Ureter (tissue), 1 donor: ENCODE measurements around the gene HES1. TPM values are rescaled to one million over a fixed set of nuclear protein-coding genes. Genes with fewer than 3 reads are reported as not detected.

Experiments used
- DNase-seq: peaks from one replicate; pipeline ENCODE4 v3.0.0-alpha.2; 2020; ENCODE audit warnings: low spot score
- total RNA-seq: library from RNA; stranded (reverse); gene quantifications from one replicate; pipeline ENCODE4 v1.2.4, GENCODE V29; 2023
- donor health status: DM: yes; HTN: yes; CAD: no.

HES1 gene
- total RNA-seq, 1 donor from 2014 or later: 230 TPM

DNA sequence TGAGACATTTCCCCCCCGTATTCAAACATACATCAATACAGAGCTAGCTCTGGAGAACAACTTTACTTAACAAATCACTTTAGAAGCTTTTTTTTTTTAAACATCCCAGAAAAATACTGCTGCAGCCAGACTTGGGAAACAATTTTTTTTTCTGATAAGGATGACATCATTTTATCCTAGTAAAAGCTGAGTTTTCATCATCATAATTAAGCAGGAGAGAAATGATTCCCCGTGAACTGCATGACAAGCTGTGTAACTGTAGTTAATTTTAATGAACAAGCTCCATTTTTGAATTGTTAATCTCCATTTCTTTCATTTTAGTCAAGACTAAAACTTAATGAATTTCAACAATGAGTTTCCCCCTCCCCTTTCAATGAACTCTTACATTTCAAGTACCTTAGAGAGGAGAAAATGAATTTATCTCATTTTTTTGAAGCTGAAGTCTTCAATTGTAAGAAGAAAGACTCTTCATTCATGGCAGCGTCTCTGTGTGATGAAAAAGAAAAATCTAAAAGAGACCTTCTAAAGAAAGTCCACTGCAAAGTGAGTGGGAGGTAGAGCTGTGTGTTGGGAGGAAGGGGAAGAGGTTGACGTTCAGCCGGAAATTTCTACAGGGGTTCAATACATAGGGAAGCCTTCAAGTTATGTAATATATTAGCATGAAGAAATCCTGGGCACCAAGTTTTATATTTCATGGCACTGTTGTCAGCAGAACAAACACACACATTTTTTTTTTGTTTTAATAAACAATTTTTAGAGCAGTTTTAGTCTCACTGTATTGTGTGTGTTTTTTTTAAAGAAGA, 31.7 kb downstream of the HES1 start:
- DNase-seq: no peak

DNA sequence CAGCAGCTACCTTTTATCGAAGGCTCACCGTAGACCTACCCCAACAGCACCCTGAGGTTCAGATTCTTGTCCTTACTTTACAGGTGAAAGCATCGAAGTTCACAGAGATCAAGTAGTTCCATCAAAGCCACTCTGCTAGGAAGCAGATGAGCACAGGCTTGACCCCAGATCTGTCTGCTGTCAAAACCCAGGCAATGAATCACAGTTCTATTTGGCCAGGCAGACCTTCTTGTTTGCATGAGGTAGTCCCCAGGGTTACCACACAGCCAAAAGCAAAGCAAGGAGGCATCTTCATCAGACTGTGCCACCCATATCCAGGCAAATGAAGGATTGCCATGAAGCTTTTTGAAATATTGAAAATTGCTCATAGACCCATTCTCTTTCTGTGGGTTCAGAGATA, 33.0 kb downstream of the HES1 start:
- DNase-seq: no peak

DNA sequence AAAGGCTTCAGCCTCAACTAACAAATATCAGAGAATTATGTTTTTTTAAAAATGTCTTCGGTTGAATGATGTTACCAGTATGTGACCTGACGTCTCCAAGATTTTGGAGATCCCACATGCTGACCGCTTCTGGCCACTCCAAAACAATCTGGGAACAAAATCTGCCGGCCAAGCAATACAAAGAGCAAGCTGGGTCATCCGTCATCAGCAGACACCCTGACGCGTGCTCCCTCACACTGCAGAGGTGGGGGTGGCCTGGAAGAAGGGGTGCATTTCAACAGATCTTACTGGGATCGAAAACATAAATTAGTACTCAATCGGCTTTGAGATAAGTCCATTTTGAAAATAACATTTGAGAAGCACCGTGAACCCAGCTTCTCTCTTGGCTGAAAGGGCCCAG, 33.6 kb downstream of the HES1 start:
- DNase-seq: no peak

DNA sequence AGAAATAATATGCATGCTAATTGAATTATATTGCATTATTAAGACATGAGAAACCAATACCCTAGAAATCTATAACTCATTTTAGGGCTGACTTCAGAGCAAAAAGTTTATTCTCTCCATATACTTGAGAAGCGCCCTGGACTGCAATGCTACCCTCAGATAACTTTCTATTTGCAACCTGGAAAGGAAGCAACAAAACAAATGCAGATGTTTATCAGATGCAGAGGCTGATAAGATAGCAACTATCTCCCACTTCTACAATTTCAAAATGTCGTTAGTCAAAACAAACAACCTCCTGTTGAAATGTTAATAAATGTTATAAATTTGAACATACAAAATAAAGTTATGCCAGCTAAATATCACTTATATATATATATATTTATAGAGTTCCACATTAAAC, 34.8 kb downstream of the HES1 start:
- DNase-seq: no peak

DNA sequence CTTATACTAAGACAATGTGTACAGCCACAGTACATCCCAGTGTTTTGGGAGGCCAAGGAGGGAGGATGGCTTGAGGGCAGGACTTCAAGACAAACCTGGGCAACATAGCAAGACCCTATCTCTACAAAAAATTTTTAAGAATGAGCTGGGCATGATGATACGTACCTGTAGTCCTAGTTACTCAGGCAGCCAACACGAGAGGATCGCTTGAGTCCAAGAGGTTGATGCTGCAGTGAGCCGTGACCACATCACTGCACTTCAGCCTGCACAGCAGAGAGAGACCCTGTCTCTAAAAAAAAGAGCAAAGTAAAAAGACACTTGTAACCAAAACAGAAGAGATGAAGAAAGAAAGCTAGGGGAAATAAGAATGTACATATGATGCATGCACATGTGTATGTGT, 38.5 kb downstream of the HES1 start:
- DNase-seq: no peak

GRCh38 chr3:194174980-194175379, 39.0 kb downstream of the HES1 start:
- no peak for DNase-seq

- no peak for DNase-seq
Measured at GRCh38 chr3:194176274-194176991, 40.5 kb downstream of the HES1 start.

- no peak for DNase-seq
Measured at GRCh38 chr3:194177141-194177540, 41.2 kb downstream of the HES1 start.

DNA sequence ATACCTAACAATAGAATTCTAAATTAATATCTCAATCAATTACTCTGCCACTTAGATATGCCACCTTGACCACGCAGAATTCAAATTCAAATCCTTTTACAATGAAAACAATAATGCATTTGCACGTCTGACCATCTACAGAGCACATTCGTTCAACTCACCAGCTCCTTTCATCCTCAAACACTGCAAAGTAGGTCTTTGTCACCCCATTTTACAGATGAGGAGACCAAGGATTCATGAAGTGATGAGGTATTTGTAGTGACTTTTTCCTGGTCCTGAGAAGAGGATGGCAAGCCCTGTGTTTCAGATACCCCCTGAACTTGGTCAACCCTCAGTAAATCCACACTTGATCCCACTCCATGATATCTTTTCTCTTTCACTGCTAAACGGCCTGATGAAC, 42.2 kb downstream of the HES1 start:
- no peak for DNase-seq

- DNase-seq: no peak
Measured at GRCh38 chr3:194178669-194179068, 42.7 kb downstream of the HES1 start.

GRCh38 chr3:194180570-194180969, 44.6 kb downstream of the HES1 start:
- no peak for DNase-seq

DNA sequence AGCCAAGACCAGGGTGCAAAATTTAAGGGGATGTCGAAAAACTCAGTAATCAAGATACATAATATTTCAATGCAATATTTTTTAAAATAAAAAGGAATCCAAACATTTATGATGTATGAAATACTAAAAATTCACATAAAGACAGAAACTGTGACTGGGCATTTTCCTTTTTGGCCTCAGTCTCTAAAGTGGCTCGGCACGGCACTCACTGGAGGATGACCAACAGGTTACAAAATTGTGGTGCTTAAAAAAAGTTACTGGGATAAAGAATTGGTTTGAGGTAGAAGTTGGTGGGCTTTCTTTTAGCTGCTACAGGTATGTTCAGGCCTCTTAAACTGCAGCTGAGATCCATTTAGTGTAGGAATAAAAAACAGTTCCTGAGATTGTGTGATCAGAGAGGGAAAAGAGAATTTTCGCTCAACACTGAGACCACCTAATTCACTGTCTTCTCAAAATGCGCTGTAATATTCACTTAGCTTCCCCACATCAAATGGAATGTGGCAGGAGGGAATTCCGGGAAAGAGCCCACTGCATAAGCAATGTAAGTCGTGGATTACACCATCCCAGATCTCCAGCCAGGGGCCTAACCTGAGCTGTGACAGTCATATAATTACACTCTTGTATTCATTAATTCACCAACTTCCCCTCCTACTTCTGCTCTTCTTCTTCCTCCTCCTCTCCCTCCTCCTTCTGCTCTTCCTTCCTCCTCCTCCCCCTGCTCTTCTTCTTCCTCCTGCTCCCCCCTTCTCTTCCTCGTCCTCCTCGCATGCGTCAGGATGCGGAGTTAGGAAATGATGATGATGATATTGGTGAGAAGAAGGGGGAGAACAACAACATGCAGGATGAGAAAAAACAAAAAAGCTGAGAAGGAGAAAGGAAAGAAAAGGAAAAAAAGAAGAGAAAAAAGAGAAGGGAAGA, 45.9 kb downstream of the HES1 start:
- no peak for DNase-seq

GRCh38 chr3:194183271-194183670, 47.3 kb downstream of the HES1 start:
- no peak for DNase-seq

GRCh38 chr3:194184265-194184751, 48.4 kb downstream of the HES1 start:
- DNase-seq: no peak

DNA sequence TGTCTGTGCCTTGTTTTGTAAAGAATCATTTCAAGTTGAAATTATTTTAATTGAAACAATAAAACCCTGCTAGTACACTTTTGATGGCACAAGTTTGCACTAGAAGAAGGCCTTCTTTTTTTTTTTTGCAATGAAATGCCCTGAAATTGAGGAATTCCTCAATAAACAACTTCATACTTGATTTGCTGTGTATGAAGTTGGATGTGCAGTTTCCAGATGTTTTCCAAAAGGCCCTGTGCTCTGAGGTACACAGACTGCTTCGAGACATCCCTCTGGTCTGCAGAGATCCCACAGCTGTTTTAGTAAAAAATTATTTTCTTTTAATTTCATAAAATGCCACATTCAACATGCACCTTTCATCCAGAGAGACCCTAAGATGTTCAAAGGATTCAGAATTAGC, 48.9 kb downstream of the HES1 start:
- no peak for DNase-seq

DNA sequence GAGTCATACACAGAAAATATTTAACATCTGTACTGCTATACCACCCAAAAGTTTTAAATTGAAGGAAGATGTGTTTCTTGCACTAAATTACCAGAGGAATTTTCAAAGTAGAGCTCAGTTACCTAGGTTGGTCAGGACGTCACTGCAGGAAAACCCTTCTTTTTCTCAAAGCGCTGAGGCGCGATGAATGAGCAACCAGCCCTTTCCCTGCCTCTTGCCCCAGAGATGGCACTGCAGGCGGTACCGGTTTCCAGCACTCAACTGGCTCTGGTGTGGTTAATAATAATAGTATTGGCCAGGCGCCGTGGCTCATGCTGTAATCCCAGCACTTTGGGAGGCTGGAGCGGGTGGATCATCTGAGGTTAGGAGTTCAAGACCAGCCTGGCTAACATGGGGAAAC, 49.3 kb downstream of the HES1 start:
- no peak for DNase-seq

DNA sequence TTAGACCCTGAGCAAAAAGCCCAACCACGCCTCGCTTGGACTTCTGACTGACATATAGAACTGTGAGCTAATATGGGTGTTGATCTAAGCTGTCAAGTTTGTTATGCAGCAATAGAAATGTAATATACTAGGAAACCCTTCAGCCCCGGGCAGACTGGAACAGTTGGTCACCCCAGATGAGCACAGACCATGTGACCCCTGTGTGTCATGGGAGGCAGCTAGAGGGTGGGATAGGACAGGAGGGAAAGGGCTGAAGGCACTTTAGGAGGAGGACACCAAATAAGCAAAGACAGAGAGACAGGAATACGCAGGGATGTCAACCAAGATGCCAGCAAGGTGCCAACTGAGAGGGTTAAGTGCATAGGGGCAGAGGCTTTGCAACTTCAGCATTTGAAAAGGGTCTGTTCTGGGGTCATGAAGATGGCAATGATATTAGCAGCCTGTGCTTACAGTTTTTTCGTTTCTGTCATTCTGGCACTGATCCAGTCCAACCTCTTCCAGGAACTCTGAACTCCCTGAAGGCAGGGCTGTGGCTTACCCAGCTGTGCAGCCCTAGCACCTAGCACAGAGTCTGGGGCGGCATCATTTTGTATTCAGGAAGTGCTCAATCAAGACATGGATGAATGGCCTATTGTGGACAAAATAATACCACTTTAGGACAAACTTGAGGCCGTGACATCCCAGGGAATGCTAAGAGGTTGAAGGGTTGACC, 51.4 kb downstream of the HES1 start:
- no peak for DNase-seq
